ENCODE results near the gene MCCC2. TPM values are rescaled to one million over a fixed set of nuclear protein-coding genes. Genes with fewer than 3 reads are reported as not detected.

MCCC2 gene
- total and polyA plus RNA-seq, 2 of the 8 experiments (the other 6 are each of a cell fraction or from before 2014, with no cell fraction given), result 71.7 to 86.6 TPM

DNA sequence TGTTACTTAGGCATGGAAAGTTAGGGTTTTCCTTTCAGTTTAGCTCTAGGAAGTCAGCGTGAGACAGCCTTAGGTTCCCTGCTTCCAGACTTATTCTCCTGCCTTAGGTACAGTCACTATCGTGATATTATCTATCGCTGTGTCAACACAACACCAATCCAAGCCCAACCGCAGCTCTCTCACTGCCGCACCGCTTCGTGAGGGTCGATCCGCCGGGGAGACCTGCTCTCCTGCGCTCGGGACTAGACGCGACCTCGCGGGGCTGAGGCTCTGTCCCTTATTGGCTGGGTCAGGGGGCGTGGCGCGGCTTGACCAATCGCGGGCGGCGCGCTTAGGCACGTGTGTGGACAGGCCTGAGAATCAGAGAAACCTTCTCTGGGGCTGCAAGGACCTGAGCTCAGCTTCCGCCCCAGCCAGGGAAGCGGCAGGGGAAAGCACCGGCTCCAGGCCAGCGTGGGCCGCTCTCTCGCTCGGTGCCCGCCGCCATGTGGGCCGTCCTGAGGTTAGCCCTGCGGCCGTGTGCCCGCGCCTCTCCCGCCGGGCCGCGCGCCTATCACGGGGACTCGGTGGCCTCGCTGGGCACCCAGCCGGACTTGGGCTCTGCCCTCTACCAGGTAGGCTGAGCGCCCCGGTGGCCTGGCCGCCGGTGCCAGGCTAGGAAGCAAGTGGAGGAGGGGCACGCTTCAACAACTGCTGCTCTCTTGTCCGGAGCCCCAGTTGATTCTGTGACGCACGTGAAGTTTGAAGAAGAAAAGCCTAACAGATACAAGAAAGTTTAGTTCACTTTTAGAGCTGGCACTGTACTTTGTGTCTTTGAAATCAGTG is at the start of gene MCCC2 (continued):
- TF ChIP-seq ATF2 (IDR thresholded peaks at IDR 0.05; ENCODE audit: low read length) (no peak), RAD21 (IDR thresholded peaks at IDR 0.05 in 1 of 2, conservative IDR thresholded peaks at IDR 0.05 in 1 of 2; ENCODE audit: low read depth in 2 of 2, low read length in 2 of 2) (no peak), POLR2A (IDR thresholded peaks at IDR 0.05; ENCODE audit: control extremely low read depth in 1 of 2, low read depth in 2 of 2, low read length in 2 of 2) (peak; percentile 93 to 97), MAX (IDR thresholded peaks at IDR 0.05) (peak; percentile 90), RFX5 (IDR thresholded peaks at IDR 0.05; ENCODE audit: borderline replicate concordance, low read depth, low read length) (no peak), ASH2L (IDR thresholded peaks at IDR 0.05; ENCODE audit: low read length) (peak; percentile 83), CTCF (IDR thresholded peaks at IDR 0.05; ENCODE audit: control extremely low read depth in 1 of 3, insufficient read depth in 1 of 3, low read depth in 1 of 3, low read length in 3 of 3) (no peak), SP2 (IDR thresholded peaks at IDR 0.05; ENCODE audit: low read length) (no peak), ZNF274 (IDR thresholded peaks at IDR 0.05; ENCODE audit: borderline replicate concordance, extremely low read depth, low read length) (no peak), TCF12 (IDR thresholded peaks at IDR 0.05; ENCODE audit: low read depth, low read length) (no peak), GTF2F1 (IDR thresholded peaks at IDR 0.05; ENCODE audit: borderline replicate concordance, low read depth, low read length) (0 out of 2 replicates have a peak, but pooled peaks have one; percentile 54), RXRA (IDR thresholded peaks at IDR 0.05; ENCODE audit: insufficient read depth, low read depth, low read length) (no peak), E2F6 (IDR thresholded peaks at IDR 0.05) (0 out of 2 replicates have a peak, but pooled peaks have one; percentile 53), CHD1 (IDR thresholded peaks at IDR 0.05; ENCODE audit: low read depth, low read length) (no peak), CBX8 (IDR thresholded peaks at IDR 0.05; ENCODE audit: borderline replicate concordance, low read depth, low read length) (no peak), EZH2 (IDR thresholded peaks at IDR 0.05; ENCODE audit: low read depth, low read length, severe bottlenecking) (no peak)
- TF ChIP-seq, protein P1, sequence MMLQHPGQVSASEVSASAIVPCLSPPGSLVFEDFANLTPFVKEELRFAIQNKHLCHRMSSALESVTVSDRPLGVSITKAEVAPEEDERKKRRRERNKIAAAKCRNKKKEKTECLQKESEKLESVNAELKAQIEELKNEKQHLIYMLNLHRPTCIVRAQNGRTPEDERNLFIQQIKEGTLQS (IDR thresholded peaks at IDR 0.05; ENCODE audit: insufficient read depth, low read depth, low read length), result peak; percentile 55; the same call in 1 of the 2 replicates

Data from H1 (cell line).